GM12801 (cell line): ENCODE results near the gene SMCO4.

Source experiments
- CTCF ChIP-seq: IDR thresholded peaks from one replicate; pipeline ENCODE4 v1.5.1; 2011; ENCODE audit warnings: control low read depth; ENCODE audit not compliant: insufficient read length; ENCODE audit errors: extremely low read depth

The SMCO4 gene

GRCh38 chr11:93552874-93553273 lies 9.7 kb upstream of the SMCO4 start:
- no peak for TF ChIP-seq CTCF

- TF ChIP-seq CTCF, result no peak
Observed at GRCh38 chr11:93549976-93550375, 6.8 kb upstream of the SMCO4 start.

GRCh38 chr11:93548679-93549319 lies 5.6 kb upstream of the SMCO4 start:
- TF ChIP-seq CTCF, result no peak

GRCh38 chr11:93547773-93548172 lies 4.6 kb upstream of the SMCO4 start:
- TF ChIP-seq CTCF, result no peak

GRCh38 chr11:93547028-93547427 lies 3.8 kb upstream of the SMCO4 start:
- no peak for TF ChIP-seq CTCF

GRCh38 chr11:93545566-93545965 lies 2.4 kb upstream of the SMCO4 start:
- no peak for TF ChIP-seq CTCF

- no peak for TF ChIP-seq CTCF
Observed at GRCh38 chr11:93542811-93543229, 371 bp downstream of the SMCO4 start.
